GM12891 (cell line): ENCODE results near the gene HOXB7.
A peak's percentile ranks its signal among the peaks of the same experiment; 100 is the strongest.

ENCODE experiments used
- DNase-seq: peaks from one replicate; pipeline ENCODE4 v3.0.0; 2011; ENCODE audit warnings: low spot score; ENCODE audit not compliant: insufficient read length
- FAIRE-seq: peaks from 2 replicates; lab custom pipeline; 2011; peaks lifted over from hg19 to GRCh38; lab: Jason Lieb, UNC
- PAX5 ChIP-seq: IDR thresholded peaks from 2 replicates; pipeline ENCODE4 v1.6.1; 2011; ENCODE audit warnings: low read length, moderate library complexity, mild to moderate bottlenecking; ENCODE audit not compliant: insufficient read depth, severe bottlenecking
- POLR2A ChIP-seq: IDR thresholded peaks from 2 replicates; pipeline ENCODE4 v1.6.1; 2011; ENCODE audit warnings: low read depth, low read length, control low read depth
- POLR2AphosphoS5 ChIP-seq: IDR thresholded peaks from 2 replicates; pipeline ENCODE4 v1.6.1; 2011; ENCODE audit warnings: low read depth, low read length, control low read depth
- POU2F2 ChIP-seq: IDR thresholded peaks from 2 replicates; pipeline ENCODE4 v1.6.1; 2011; ENCODE audit warnings: low read depth, mild to moderate bottlenecking, control low read depth, low read length, moderate library complexity
- SPI1 ChIP-seq: IDR thresholded peaks from 2 replicates; pipeline ENCODE4 v1.6.1; 2011; ENCODE audit warnings: low read depth, low read length, control low read depth
- TAF1 ChIP-seq: IDR thresholded peaks from 2 replicates; pipeline ENCODE4 v1.6.1; 2011; ENCODE audit warnings: low read depth, low read length, control low read depth

Gene HOXB7

GRCh38 chr17:48617471-48618255, 6.8 kb upstream of the HOXB7 start:
- no peak for DNase-seq
- TF ChIP-seq POU2F2 (no peak), POLR2AphosphoS5 (no peak), TAF1 (no peak)
- no peak for FAIRE-seq

- FAIRE-seq, result no peak
- DNase-seq, result no peak
- TF ChIP-seq PAX5 (no peak), TAF1 (no peak), POU2F2 (no peak), SPI1 (no peak)
Measured at GRCh38 chr17:48616717-48617470, 6.1 kb upstream of the HOXB7 start.

DNA sequence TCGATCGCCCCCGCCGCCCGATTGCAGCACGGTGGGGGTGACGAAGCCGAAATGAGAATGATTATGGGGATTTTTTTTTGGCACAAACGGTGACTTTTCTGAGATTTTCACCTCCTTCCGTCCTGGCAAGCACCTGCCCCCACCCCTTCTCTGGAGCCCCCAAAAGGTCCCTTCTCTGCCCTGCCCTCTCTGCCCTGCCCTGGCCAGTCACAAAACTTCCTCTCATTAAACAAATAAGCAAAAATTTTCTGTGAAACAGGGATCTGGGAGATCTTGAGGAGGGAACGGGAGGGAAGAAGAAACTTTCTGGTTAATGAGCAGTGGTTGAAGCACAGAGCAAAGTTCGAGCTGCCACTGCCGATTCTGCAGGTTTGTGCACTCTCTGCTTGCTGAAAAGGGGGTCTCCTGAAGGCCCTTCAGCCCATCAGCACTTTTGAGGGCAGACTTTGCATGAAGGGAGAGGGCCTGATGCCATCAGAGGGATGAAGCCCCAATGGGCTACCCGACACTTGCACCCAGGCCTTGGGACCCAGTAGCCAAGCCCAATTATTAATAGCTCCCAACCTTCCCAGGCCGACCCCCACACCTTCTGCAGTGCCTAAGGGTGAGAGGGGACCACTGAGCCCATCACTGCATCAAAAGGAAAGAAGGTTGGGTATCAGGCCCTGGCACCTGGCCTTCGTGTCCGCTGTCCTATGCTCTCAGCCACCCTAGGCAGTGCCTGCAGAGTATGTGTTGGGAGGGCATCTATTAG, 5.3 kb upstream of the HOXB7 start:
- DNase-seq (no peak), FAIRE-seq (no peak)
- TF ChIP-seq TAF1, result no peak
- no peak for TF ChIP-seq PAX5
- TF ChIP-seq SPI1, result no peak
- TF ChIP-seq POLR2AphosphoS5, result no peak
- TF ChIP-seq POU2F2, result no peak
- no peak for TF ChIP-seq POLR2A

DNA sequence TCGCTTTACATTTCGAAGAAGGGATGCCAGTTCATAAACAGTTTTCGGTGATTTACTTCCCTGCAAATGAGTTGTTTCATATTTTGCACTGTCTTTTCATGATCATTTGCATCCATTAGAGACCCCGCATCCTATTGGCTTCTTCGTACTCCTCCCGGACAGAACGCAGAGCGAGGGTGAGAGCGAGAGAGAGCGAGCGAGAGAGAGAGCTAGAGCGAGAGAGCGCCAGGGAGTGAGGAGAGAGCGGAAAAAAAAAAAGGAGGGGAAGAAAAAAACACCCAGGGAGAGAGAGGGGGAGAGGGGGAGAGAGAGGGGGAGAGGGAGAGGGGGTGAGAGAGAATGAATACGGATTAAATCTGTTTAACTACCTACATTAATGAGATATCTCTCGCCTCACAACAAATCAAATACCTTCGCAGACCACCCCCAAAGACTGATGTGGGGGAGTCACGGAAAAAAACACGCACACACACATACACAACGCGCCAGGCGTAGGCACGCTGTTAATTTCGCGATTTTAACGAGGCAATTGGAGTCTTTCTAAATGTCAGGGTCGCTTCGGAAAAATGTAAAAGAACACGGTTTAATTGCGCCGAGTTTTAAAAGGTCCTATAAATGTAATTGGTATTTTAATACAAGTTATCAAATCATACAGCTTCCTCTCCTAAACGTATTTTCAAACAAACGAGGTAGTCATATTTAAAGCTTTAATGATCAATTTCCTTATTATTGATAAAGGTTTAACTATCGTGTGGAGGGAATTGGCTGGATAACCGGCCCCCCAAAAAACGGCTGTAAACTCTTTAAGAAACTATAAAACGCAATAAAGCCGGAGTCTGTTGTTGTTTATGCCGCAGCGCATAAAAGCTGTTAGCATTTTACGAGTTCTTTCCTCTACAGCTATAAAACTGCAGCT, 4.5 kb upstream of the HOXB7 start, which contains the start of gene HOXB8:
Gene HOXB8 (minus strand): TSS at position 246 of the 916 bp plus-strand sequence. CDS start 588 bp downstream, outside the sequence.
- FAIRE-seq, result no peak
- no peak for DNase-seq
- TF ChIP-seq TAF1 (no peak), POU2F2 (no peak), POLR2AphosphoS5 (no peak), SPI1 (no peak), PAX5 (no peak), POLR2A (no peak)

DNA sequence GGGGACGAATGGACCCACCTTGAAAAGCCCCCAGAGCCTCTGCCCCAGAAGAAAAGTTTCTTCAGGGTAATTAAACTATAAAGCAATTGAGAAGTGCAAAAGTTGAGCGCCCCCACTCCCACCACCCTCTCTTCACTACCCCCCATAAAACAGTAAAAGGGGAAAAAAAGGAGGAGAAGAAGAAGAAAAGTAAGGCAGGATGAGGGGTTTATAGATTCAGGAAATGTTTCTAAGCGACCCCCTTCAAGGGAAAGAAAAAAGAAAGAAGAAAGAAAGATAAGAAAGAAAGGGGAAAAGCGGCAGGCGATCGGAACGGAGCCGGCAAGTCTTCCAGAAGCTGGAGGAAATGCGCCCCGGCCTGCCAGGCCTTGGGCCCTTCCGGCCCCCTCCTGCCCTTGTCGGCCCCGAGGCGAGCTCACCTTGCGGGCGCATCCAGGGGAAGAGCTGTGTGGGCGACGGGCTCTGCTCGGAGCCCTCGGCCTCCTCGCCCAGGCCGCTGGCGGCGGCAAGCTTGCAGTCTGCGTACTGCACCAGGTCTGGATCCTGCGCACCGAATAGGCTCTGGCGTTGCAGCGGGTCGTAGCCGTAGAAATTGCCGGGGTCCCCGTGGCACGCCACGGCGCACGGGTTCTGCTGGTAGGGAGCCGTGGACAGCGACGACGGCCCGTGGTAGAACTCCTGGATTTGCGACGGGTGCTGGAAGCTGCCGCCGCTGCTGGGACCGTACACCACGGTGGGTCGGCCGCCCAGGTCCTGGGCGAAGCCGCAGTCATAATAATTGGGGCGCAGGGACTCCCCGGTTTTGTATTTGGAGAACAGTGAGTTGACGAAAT, 3.3 kb upstream of the HOXB7 start:
- DNase-seq, result no peak
- FAIRE-seq, result no peak
- TF ChIP-seq POU2F2 (no peak), POLR2AphosphoS5 (no peak), POLR2A (no peak), PAX5 (no peak), SPI1 (no peak), TAF1 (no peak)

- FAIRE-seq (peak; percentile 23), DNase-seq (no peak)
- TF ChIP-seq SPI1, result no peak
- no peak for TF ChIP-seq POLR2AphosphoS5
- TF ChIP-seq POU2F2, result no peak
- TF ChIP-seq PAX5, result no peak
- TF ChIP-seq POLR2A, result no peak
- TF ChIP-seq TAF1, result no peak
Measured at GRCh38 chr17:48612854-48613691, 2.3 kb upstream of the HOXB7 start.

GRCh38 chr17:48612456-48612853, 1.6 kb upstream of the HOXB7 start:
- TF ChIP-seq TAF1 (no peak), SPI1 (no peak), PAX5 (no peak), POU2F2 (no peak), POLR2A (no peak), POLR2AphosphoS5 (no peak)
- DNase-seq (no peak), FAIRE-seq (no peak)
